K562 (cell line): ENCODE data around the gene MACROD2. TPM values are rescaled to one million over a fixed set of nuclear protein-coding genes. Genes with fewer than 3 reads are reported as not detected.

Experiments used
- ATAC-seq: fragments of 200-7000 bp; cut with Tn5 transposase; 3 replicates; pipeline ENCODE4 v1.9.1; 2020; ENCODE audit warnings: moderate library complexity
- BruUV-seq: library from RNA; stranded (reverse); fragments of 400-500 nt; replicated peaks from 2 replicates; lab custom pipeline; 2021; lab: Mats Ljungman, UMichigan
- CTCF ChIA-PET: fragments of 300-600 bp; formaldehyde crosslinking; extraction: SDS; loops from one replicate; lab custom pipeline; 2021; ENCODE audit warnings: low intra/inter-chr PET ratio; lab: Yijun Ruan, JAX
- POLR2A ChIA-PET: fragments of 300-600, 350-650 bp; sonication (Branson Sonifier 250); formaldehyde crosslinking; extraction: SDS; loops from one replicate; lab custom pipeline; 2021; ENCODE audit warnings: antibody characterized with exemption, inconsistent platforms; lab: Yijun Ruan, JAX
- DNase-seq, 4 experiments: peaks; one replicate each; pipeline versions ENCODE4 v3.0.0 to v3.0.0-alpha.2; 2011 to 2018; ENCODE audit warnings: low spot score in 3 of 4, mixed read lengths in 3 of 4; ENCODE audit errors: extremely low read depth in 1 of 4
- FAIRE-seq: peaks from 2 replicates; lab custom pipeline; 2011; peaks lifted over from hg19 to GRCh38; lab: Jason Lieb, UNC
- H2AFZ ChIP-seq: 2 replicates; pipeline ENCODE4 v1.6.0; 2011; ENCODE audit warnings: low read depth, low read length, control low read depth, inconsistent platforms
- H3K27ac ChIP-seq: fragments of 200-600 bp; 3 replicates; pipeline ENCODE4 v1.8.0; 2011; ENCODE audit warnings: low read depth, mild to moderate bottlenecking, control low read depth, inconsistent platforms, low read length, moderate library complexity, mixed read lengths; ENCODE audit errors: extremely low read depth
- H3K27me3 ChIP-seq, 2 experiments: fragments of 300-600 bp in 1 of 2; 2 replicates in 1 of 2; 3 replicates in 1 of 2; pipeline versions ENCODE4 v1.6.0 to v1.8.0; 2011; ENCODE audit warnings: inconsistent platforms in 2 of 2, low read length in 2 of 2, mild to moderate bottlenecking in 1 of 2, mixed read lengths in 1 of 2, moderate library complexity in 1 of 2; ENCODE audit not compliant: control insufficient read depth in 2 of 2, insufficient read depth in 2 of 2
- H3K36me3 ChIP-seq: fragments of 300-600 bp; 3 replicates; pipeline ENCODE4 v1.8.0; 2011; ENCODE audit warnings: mild to moderate bottlenecking, low read length, inconsistent platforms; ENCODE audit not compliant: control insufficient read depth, insufficient read depth
- H3K4me1 ChIP-seq, 2 experiments: fragments of 200-600 bp in 1 of 2; replicated peaks in 1 of 2; 2 replicates in 1 of 2; 3 replicates in 1 of 2; pipeline versions ENCODE4 v1.5.1 to v1.8.0; 2011; ENCODE audit warnings: inconsistent platforms in 2 of 2, low read length in 2 of 2, mild to moderate bottlenecking in 1 of 2, mixed read lengths in 1 of 2, moderate library complexity in 1 of 2; ENCODE audit not compliant: control insufficient read depth in 2 of 2, insufficient read depth in 2 of 2
- H3K4me2 ChIP-seq: 2 replicates; pipeline ENCODE4 v1.6.1; 2011; ENCODE audit warnings: low read length, control low read depth, inconsistent platforms, mixed read lengths; ENCODE audit not compliant: insufficient read depth
- H3K4me3 ChIP-seq: fragments of 200-600 bp; sonication (generic), shearing (Covaris generic); 2 replicates; pipeline ENCODE4 v1.5.1; 2016; ENCODE audit warnings: control low read depth, inconsistent platforms
- H3K79me2 ChIP-seq: fragments of 200-600 bp; 3 replicates; pipeline ENCODE4 v1.8.0; 2011; ENCODE audit warnings: low read length, inconsistent platforms; ENCODE audit not compliant: control insufficient read depth, insufficient read depth
- H3K9ac ChIP-seq, 2 experiments: 2 replicates each; pipeline versions ENCODE4 v1.6.0 to v1.6.1; 2011; ENCODE audit warnings: low read depth in 2 of 2, low read length in 2 of 2, control low read depth in 1 of 2, inconsistent platforms in 1 of 2, mild to moderate bottlenecking in 1 of 2, mixed read lengths in 1 of 2; ENCODE audit not compliant: insufficient read depth in 1 of 2
- H3K9me1 ChIP-seq: one replicate; pipeline ENCODE4 v1.6.0; 2011; ENCODE audit warnings: inconsistent platforms, mild to moderate bottlenecking, low read length, moderate library complexity; ENCODE audit not compliant: control insufficient read depth, insufficient read depth
- H3K9me3 ChIP-seq: replicated peaks from 2 replicates; pipeline ENCODE4 v1.5.1; 2011; ENCODE audit warnings: low read depth, low read length, inconsistent platforms; ENCODE audit not compliant: control insufficient read depth, insufficient read depth
- H4K20me1 ChIP-seq: replicated peaks from 2 replicates; pipeline ENCODE4 v1.6.1; 2011; ENCODE audit warnings: low read length, inconsistent platforms, mixed read lengths; ENCODE audit not compliant: control insufficient read depth, insufficient read depth
- ETV6 ChIP-seq, 3 experiments: fragments of 150-350 bp in 1 of 3; sonication (generic) in 1 of 3; formaldehyde crosslinking in 1 of 3; IDR thresholded peaks; 2 replicates each; pipeline versions ENCODE4 v1.6.1 to v1.8.0; 2014 to 2022; ENCODE audit warnings: borderline replicate concordance in 2 of 3, low read depth in 2 of 3, antibody characterized with exemption in 1 of 3, low read length in 1 of 3, mild to moderate bottlenecking in 1 of 3, missing genetic modification reagents in 1 of 3
- FIP1L1 ChIP-seq: fragments of 200-400 bp; formaldehyde crosslinking; IDR thresholded peaks from 2 replicates; pipeline ENCODE4 v1.6.1; 2018; ENCODE audit warnings: mild to moderate bottlenecking, low read depth, low read length; ENCODE audit not compliant: poor library complexity, severe bottlenecking
- FOSL1 ChIP-seq: fragments of 200-800 bp; sonication (Bioruptor generic); conservative IDR thresholded peaks from 2 replicates; pipeline ENCODE4 v1.6.1; 2016; ENCODE audit warnings: missing genetic modification characterization, missing compliant biosample characterization
- MAFK ChIP-seq: IDR thresholded peaks from 2 replicates; pipeline ENCODE4 v1.6.1; 2011; ENCODE audit warnings: low read length, improper control_type of control experiment
- MAX ChIP-seq: sonication (generic); formaldehyde crosslinking; IDR thresholded peaks from 2 replicates; pipeline ENCODE4 v1.9.0; 2022; ENCODE audit warnings: mild to moderate bottlenecking, missing genetic modification reagents
- TFAM ChIP-seq: fragments of 250-450 bp; sonication (Bioruptor Pico); conservative IDR thresholded peaks from 2 replicates; pipeline ENCODE4 v1.5.0; 2021; ENCODE audit warnings: mild to moderate bottlenecking, moderate library complexity
- ZNF316 ChIP-seq: fragments of 450-650 bp; IDR thresholded peaks from 2 replicates; pipeline ENCODE4 v1.6.1; 2016
- ZNF347 ChIP-seq: fragments of 450-650 bp; formaldehyde crosslinking; IDR thresholded peaks from 2 replicates; pipeline ENCODE4 v1.4.0; 2020; ENCODE audit warnings: low read depth, mild to moderate bottlenecking, moderate library complexity
- WGBS: fragments of 100-300 bp; shearing (Covaris generic); methylation state at CpG from one replicate; pipeline ENCODE4 v1.1.6; 2016; ENCODE audit warnings: low coverage, mixed read lengths; ENCODE audit not compliant: insufficient coverage; ENCODE audit errors: missing lambda C conversion rate; 5-methylcytosine and 5-hydroxymethylcytosine counted together
- in situ Hi-C: fragments of 300-500 bp; cut with MboI; formaldehyde crosslinking; loops from 4 replicates; pipeline ENCODE4 v1.15.0; 2018; ENCODE audit warnings: inconsistent platforms, mixed read lengths
- intact Hi-C: fragments of 100-400 bp; cut with micrococcal nuclease; formaldehyde crosslinking; loops from 2 replicates; pipeline ENCODE4 v1.14.2; 2022
- polyA plus RNA-seq, 8 experiments: library from polyadenylated mRNA; depleted of rRNA in 4 of 8; stranded (reverse) in 5 of 8; unstranded in 3 of 8; fragments of >200 nt; fragmentation: Nextera tagmentation in 2 of 8; fragmentation: Illumina TruSeq in 1 of 8; extraction: Ambion mirVana in 2 of 8; extraction: Trizol in 1 of 8; gene quantifications; 2 replicates each; pipeline versions ENCODE4 v1.2.1 to v1.2.3, GENCODE V29; 2011 to 2014; ENCODE audit warnings: inconsistent platforms in 1 of 8, missing spikeins in 1 of 8
- total RNA-seq, 7 experiments: library from RNA; depleted of rRNA in 6 of 7; stranded (reverse); fragments of >200 nt in 6 of 7; fragmentation: Illumina TruSeq in 2 of 7; extraction: Trizol in 2 of 7; gene quantifications; 2 replicates each; pipeline versions ENCODE4 v1.2.1 to v1.2.3, GENCODE V29; 2011 to 2021; ENCODE audit warnings: low replicate concordance in 1 of 7
- TF ChIP-seq, protein P1 (sequence below): fragments of 450-650 bp; IDR thresholded peaks from one replicate; pipeline ENCODE4 v1.6.1; 2018; ENCODE audit warnings: mild to moderate bottlenecking, moderate library complexity; ENCODE audit not compliant: partially characterized antibody
- TF ChIP-seq, protein P2 (sequence below): sonication (generic); formaldehyde crosslinking; IDR thresholded peaks from 2 replicates; pipeline ENCODE4 v1.9.0; 2022; ENCODE audit warnings: mild to moderate bottlenecking, missing genetic modification reagents
- TF ChIP-seq, protein P3 (sequence below), 2 experiments: fragments of 450-650 bp in 1 of 2; sonication (generic) in 1 of 2; formaldehyde crosslinking in 1 of 2; IDR thresholded peaks in 1 of 2; conservative IDR thresholded peaks in 1 of 2; 2 replicates each; pipeline versions ENCODE4 v1.6.1 to v1.8.1; 2016 to 2023; ENCODE audit warnings: mild to moderate bottlenecking in 2 of 2, moderate library complexity in 2 of 2, inconsistent platforms in 1 of 2, missing genetic modification reagents in 1 of 2
- TF ChIP-seq, protein P4 (sequence below): fragments of 450-650 bp; IDR thresholded peaks from 2 replicates; pipeline ENCODE4 v1.6.1; 2018; ENCODE audit not compliant: partially characterized antibody

Gene MACROD2
- total and polyA plus RNA-seq, 9 of the 15 experiments (the other 6 are each of a cell fraction or from before 2014, with no cell fraction given), result not detected

DNA sequence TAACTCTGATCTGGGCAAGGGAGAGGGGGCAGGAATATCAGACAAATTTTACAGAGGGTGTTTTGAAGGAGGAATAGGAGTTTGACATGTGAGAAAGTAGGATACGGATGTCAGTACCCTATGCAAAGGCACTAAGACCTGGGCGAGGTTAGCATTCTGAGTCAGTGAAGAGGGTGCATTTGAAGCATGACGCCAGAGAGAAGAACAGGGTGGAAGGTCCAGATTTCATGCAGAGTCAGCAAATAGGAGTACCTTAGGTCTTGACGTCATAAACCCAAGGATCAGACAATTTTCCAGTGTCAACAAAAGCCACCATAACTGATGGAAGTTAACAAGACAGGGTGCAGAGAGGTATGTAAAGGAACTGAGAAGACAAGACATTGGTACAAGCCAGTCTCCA lies 1738.7 kb downstream of the MACROD2 start:
- no peak for DNase-seq
- H3K4me1 ChIP-seq, result no peaks in the 10 kb centered on the region
- in situ Hi-C loops (no loop called here), intact Hi-C loops (no loop called here)
- no peaks in the 10 kb centered on the region for H3K79me2 ChIP-seq
- ChIA-PET POLR2A (no interaction called here), CTCF (no interaction called here)
- H3K27ac ChIP-seq, result no peak overlapping the region
- TF ChIP-seq ZNF316 (peak; percentile 23; the same call in 1 of the 2 replicates), FIP1L1 (no peak), MAFK (0 out of 2 replicates have a peak, but pooled peaks have one; percentile 24), MAX (CRISPR knock-in tag) (no peak), FOSL1 (tag) (no peak), ETV6 (IDR thresholded peaks at IDR 0.05; ENCODE audit: borderline replicate concordance in 1 of 2, low read depth in 2 of 2, low read length in 1 of 2) (no peak), ETV6 (CRISPR knock-in tag; IDR thresholded peaks at IDR 0.05; ENCODE audit: borderline replicate concordance) (no peak), ZNF347 (CRISPR knock-in tag) (no peak), TFAM (CRISPR knock-in tag) (no peak)
- TF ChIP-seq, protein P1, sequence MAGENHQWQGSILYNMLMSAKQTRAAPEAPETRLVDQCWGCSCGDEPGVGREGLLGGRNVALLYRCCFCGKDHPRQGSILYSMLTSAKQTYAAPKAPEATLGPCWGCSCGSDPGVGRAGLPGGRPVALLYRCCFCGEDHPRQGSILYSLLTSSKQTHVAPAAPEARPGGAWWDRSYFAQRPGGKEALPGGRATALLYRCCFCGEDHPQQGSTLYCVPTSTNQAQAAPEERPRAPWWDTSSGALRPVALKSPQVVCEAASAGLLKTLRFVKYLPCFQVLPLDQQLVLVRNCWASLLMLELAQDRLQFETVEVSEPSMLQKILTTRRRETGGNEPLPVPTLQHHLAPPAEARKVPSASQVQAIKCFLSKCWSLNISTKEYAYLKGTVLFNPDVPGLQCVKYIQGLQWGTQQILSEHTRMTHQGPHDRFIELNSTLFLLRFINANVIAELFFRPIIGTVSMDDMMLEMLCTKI, result no peak
- TF ChIP-seq, protein P2, sequence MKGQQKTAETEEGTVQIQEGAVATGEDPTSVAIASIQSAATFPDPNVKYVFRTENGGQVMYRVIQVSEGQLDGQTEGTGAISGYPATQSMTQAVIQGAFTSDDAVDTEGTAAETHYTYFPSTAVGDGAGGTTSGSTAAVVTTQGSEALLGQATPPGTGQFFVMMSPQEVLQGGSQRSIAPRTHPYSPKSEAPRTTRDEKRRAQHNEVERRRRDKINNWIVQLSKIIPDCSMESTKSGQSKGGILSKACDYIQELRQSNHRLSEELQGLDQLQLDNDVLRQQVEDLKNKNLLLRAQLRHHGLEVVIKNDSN (CRISPR knock-in tag), result no peak
- TF ChIP-seq, protein P3, sequence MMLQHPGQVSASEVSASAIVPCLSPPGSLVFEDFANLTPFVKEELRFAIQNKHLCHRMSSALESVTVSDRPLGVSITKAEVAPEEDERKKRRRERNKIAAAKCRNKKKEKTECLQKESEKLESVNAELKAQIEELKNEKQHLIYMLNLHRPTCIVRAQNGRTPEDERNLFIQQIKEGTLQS (IDR thresholded peaks at IDR 0.05), result no peak
- TF ChIP-seq, protein P3 (CRISPR knock-in tag; conservative IDR thresholded peaks at IDR 0.05), result no peak
- TF ChIP-seq, protein P4, sequence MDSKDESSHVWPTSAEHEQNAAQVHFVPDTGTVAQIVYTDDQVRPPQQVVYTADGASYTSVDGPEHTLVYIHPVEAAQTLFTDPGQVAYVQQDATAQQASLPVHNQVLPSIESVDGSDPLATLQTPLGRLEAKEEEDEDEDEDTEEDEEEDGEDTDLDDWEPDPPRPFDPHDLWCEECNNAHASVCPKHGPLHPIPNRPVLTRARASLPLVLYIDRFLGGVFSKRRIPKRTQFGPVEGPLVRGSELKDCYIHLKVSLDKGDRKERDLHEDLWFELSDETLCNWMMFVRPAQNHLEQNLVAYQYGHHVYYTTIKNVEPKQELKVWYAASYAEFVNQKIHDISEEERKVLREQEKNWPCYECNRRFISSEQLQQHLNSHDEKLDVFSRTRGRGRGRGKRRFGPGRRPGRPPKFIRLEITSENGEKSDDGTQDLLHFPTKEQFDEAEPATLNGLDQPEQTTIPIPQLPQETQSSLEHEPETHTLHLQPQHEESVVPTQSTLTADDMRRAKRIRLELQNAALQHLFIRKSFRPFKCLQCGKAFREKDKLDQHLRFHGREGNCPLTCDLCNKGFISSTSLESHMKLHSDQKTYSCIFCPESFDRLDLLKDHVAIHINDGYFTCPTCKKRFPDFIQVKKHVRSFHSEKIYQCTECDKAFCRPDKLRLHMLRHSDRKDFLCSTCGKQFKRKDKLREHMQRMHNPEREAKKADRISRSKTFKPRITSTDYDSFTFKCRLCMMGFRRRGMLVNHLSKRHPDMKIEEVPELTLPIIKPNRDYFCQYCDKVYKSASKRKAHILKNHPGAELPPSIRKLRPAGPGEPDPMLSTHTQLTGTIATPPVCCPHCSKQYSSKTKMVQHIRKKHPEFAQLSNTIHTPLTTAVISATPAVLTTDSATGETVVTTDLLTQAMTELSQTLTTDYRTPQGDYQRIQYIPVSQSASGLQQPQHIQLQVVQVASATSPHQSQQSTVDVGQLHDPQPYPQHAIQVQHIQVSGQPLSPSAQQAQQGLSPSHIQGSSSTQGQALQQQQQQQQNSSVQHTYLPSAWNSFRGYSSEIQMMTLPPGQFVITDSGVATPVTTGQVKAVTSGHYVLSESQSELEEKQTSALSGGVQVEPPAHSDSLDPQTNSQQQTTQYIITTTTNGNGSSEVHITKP, result no peak
- no peak overlapping the region for H2AFZ ChIP-seq
- WGBS, result 0% methylated on average over 3 of the region's 4 CpGs
- H3K4me3 ChIP-seq, result no peak overlapping the region
- no peak overlapping the region for H3K4me2 ChIP-seq
- no peaks in the 10 kb centered on the region for H3K36me3 ChIP-seq
- H3K9me3 ChIP-seq, result no peaks in the 10 kb centered on the region
- no peaks in the 10 kb centered on the region for H3K9me1 ChIP-seq
- no TSS peak for BruUV-seq
- no peaks in the 10 kb centered on the region for H4K20me1 ChIP-seq
- no peak for FAIRE-seq
- ATAC-seq, result no peak
- H3K9ac ChIP-seq, result no peak overlapping the region
- H3K27me3 ChIP-seq, result no peaks in the 10 kb centered on the region
